Ascending aorta (tissue), 2 donors: ENCODE measurements around the gene SFMBT1. TPM values are rescaled to one million over a fixed set of nuclear protein-coding genes. Genes with fewer than 3 reads are reported as not detected.

Experiments
- DNase-seq, 2 donors: peaks; one replicate each; pipeline ENCODE4 v3.0.0-alpha.2; 2019; ENCODE audit warnings: low spot score in 2 of 2
- H3K27ac ChIP-seq, 2 donors: fragments of 200-600 bp; sonication (generic); one replicate each; pipeline ENCODE4 v1.5.1; 2016 to 2017; ENCODE audit warnings: mild to moderate bottlenecking in 1 of 2
- H3K27me3 ChIP-seq: fragments of 200-600 bp; sonication (generic); one replicate; pipeline ENCODE4 v1.5.1; 2017
- H3K36me3 ChIP-seq, 2 donors: fragments of 200-600 bp; sonication (generic); one replicate each; pipeline ENCODE4 v1.5.1; 2016
- H3K4me1 ChIP-seq, 2 donors: fragments of 200-600 bp; sonication (generic); one replicate each; pipeline ENCODE4 v1.5.1; 2016 to 2017; ENCODE audit warnings: mild to moderate bottlenecking in 1 of 2
- H3K4me3 ChIP-seq, 2 donors: fragments of 200-600 bp; sonication (generic); one replicate each; pipeline ENCODE4 v1.5.1; 2016 to 2017; ENCODE audit warnings: mild to moderate bottlenecking in 1 of 2
- H3K9me3 ChIP-seq, 2 donors: fragments of 200-600 bp; sonication (generic); one replicate each; pipeline ENCODE4 v1.5.1; 2016
- CTCF ChIP-seq, 3 experiments: fragments of 200-600 bp in 2 of 3; fragments of 450-650 bp in 1 of 3; sonication (generic) in 2 of 3; IDR thresholded peaks; one replicate each; pipeline ENCODE4 v1.5.1; 2016 to 2019; ENCODE audit warnings: antibody characterized with exemption in 3 of 3, mild to moderate bottlenecking in 1 of 3, moderate library complexity in 1 of 3
- intact Hi-C: fragments of 100-400 bp; cut with DNase I; formaldehyde crosslinking; loops from one replicate; pipeline ENCODE4 v1.15.1; 2023
- total RNA-seq: library from RNA; depleted of rRNA; stranded (reverse); fragments of >200 nt; gene quantifications from one replicate; pipeline ENCODE4 v1.1.0, GENCODE V29; 2016

The SFMBT1 gene
- total RNA-seq, 1 donor from 2014 or later, result 1.4 TPM

GRCh38 chr3:52857133-52857532 is 188.7 kb downstream of the SFMBT1 start:
- no peak for TF ChIP-seq CTCF (IDR thresholded peaks at IDR 0.05)
- H3K4me1 ChIP-seq, result no peaks in the 10 kb centered on the region
- no peaks in the 10 kb centered on the region for H3K27me3 ChIP-seq
- H3K4me3 ChIP-seq, result no peak overlapping the region
- intact Hi-C loops, result no loop called here
- H3K36me3 ChIP-seq, result peaks cover 8 to 19% of the 10 kb centered on the region in 2 donors
- H3K27ac ChIP-seq, result no peak overlapping the region
- no peaks in the 10 kb centered on the region for H3K9me3 ChIP-seq
- DNase-seq, result no peak

- intact Hi-C loops, result no loop called here
- H3K4me1 ChIP-seq, result no peaks in the 10 kb centered on the region
- TF ChIP-seq CTCF (IDR thresholded peaks at IDR 0.05), result no peak
- H3K27me3 ChIP-seq, result no peaks in the 10 kb centered on the region
- H3K36me3 ChIP-seq, result peaks cover 12 to 23% of the 10 kb centered on the region in 2 donors
- H3K27ac ChIP-seq, result no peak overlapping the region
- H3K4me3 ChIP-seq, result no peak overlapping the region
- H3K9me3 ChIP-seq, result no peaks in the 10 kb centered on the region
- DNase-seq, result no peak
Measured at GRCh38 chr3:52856666-52857065, 189.2 kb downstream of the SFMBT1 start.

GRCh38 chr3:52854013-52854412 is 191.9 kb downstream of the SFMBT1 start:
- Histone ChIP-seq H3K36me3 (peaks cover 32 to 42% of the 10 kb centered on the region in 2 donors), H3K4me1 (no peaks in the 10 kb centered on the region), H3K9me3 (no peaks in the 10 kb centered on the region), H3K27ac (no peak overlapping the region), H3K27me3 (no peaks in the 10 kb centered on the region), H3K4me3 (no peak overlapping the region)
- intact Hi-C loops, result no loop called here
- DNase-seq, result no peak
- no peak for TF ChIP-seq CTCF (IDR thresholded peaks at IDR 0.05)

Other genes starting within 250 kb of the SFMBT1 start
- gene ITIH4, start 215.4 kb downstream of the SFMBT1 start, total RNA-seq, result 9.8 TPM
- 132 TPM for gene MUSTN1, start 211.1 kb downstream of the SFMBT1 start, total RNA-seq
- gene STIMATE, start 148.5 kb downstream of the SFMBT1 start, total RNA-seq, result 18.9 TPM
- 12.1 TPM for gene RFT1, start 84.4 kb upstream of the SFMBT1 start, total RNA-seq
- 36.3 TPM for gene PRKCD, start 115.1 kb upstream of the SFMBT1 start, total RNA-seq
- gene TKT, start 209.9 kb upstream of the SFMBT1 start, total RNA-seq, result 219 TPM